ENCODE results near the gene RAB17.
"Not testable (repeated sequence)": the region's sequence is repeated elsewhere in the genome, so short reads cannot be mapped to it uniquely, and the experiment has no call there.

Gene RAB17

GRCh38 chr2:237601453-237602116 lies 11.1 kb upstream of the RAB17 start:
- TF ChIP-seq JUND (IDR thresholded peaks at IDR 0.05; ENCODE audit: low read depth): no peak
- in situ Hi-C loops (cut with HindIII; ENCODE audit: low pct_unique_long_range_greater_than_20kb, low sequenced_read_pairs): no loop called here
- no peak for DNase-seq (ENCODE audit: low read depth in 1 of 2, low spot score in 1 of 2)

GRCh38 chr2:237600205-237600846 lies 9.8 kb upstream of the RAB17 start:
- in situ Hi-C loops (cut with HindIII; ENCODE audit: low pct_unique_long_range_greater_than_20kb, low sequenced_read_pairs): no loop called here
- no peak for DNase-seq (ENCODE audit: low read depth in 1 of 2, low spot score in 1 of 2)
- no peak for TF ChIP-seq JUND (IDR thresholded peaks at IDR 0.05; ENCODE audit: low read depth)

GRCh38 chr2:237599465-237600110 lies 9.1 kb upstream of the RAB17 start:
- in situ Hi-C loops (cut with HindIII; ENCODE audit: low pct_unique_long_range_greater_than_20kb, low sequenced_read_pairs): no loop called here
- TF ChIP-seq JUND (IDR thresholded peaks at IDR 0.05; ENCODE audit: low read depth): no peak
- DNase-seq (ENCODE audit: low read depth in 1 of 2, low spot score in 1 of 2): no peak

GRCh38 chr2:237598468-237599208 lies 8.1 kb upstream of the RAB17 start:
- no peak for TF ChIP-seq JUND (IDR thresholded peaks at IDR 0.05; ENCODE audit: low read depth)
- in situ Hi-C loops (cut with HindIII; ENCODE audit: low pct_unique_long_range_greater_than_20kb, low sequenced_read_pairs): no loop called here
- DNase-seq (ENCODE audit: low read depth in 1 of 2, low spot score in 1 of 2): no peak

- in situ Hi-C loops (cut with HindIII; ENCODE audit: low pct_unique_long_range_greater_than_20kb, low sequenced_read_pairs): no loop called here
- no peak for TF ChIP-seq JUND (IDR thresholded peaks at IDR 0.05; ENCODE audit: low read depth)
- DNase-seq (ENCODE audit: low read depth in 1 of 2, low spot score in 1 of 2): no peak
These were observed 6.9 kb upstream of the RAB17 start for GRCh38 chr2:237597196-237598145.

- no peak for TF ChIP-seq JUND (IDR thresholded peaks at IDR 0.05; ENCODE audit: low read depth)
These were observed 6.1 kb upstream of the RAB17 start for GRCh38 chr2:237596520-237597195.

GRCh38 chr2:237595829-237596519 lies 5.4 kb upstream of the RAB17 start:
- in situ Hi-C loops (cut with HindIII; ENCODE audit: low pct_unique_long_range_greater_than_20kb, low sequenced_read_pairs): not testable (repeated sequence)

More at GRCh38 chr2:237596520-237597195, 6.1 kb upstream of the RAB17 start:
- no peak for DNase-seq (ENCODE audit: low read depth in 1 of 2, low spot score in 1 of 2)
- in situ Hi-C loops (cut with HindIII; ENCODE audit: low pct_unique_long_range_greater_than_20kb, low sequenced_read_pairs): no loop called here

GRCh38 chr2:237594514-237594871 lies 4.0 kb upstream of the RAB17 start:
- in situ Hi-C loops (cut with HindIII; ENCODE audit: low pct_unique_long_range_greater_than_20kb, low sequenced_read_pairs): no loop called here
- no peak for TF ChIP-seq JUND (IDR thresholded peaks at IDR 0.05; ENCODE audit: low read depth)
- peak in 1 of 2 experiments; percentile 44 for DNase-seq (ENCODE audit: low read depth in 1 of 2, low spot score in 1 of 2)

More at GRCh38 chr2:237595829-237596519, 5.4 kb upstream of the RAB17 start:
- not testable (repeated sequence) for DNase-seq (ENCODE audit: low read depth in 1 of 2, low spot score in 1 of 2)

- no peak for TF ChIP-seq JUND (IDR thresholded peaks at IDR 0.05; ENCODE audit: low read depth)
- DNase-seq (ENCODE audit: low read depth in 1 of 2, low spot score in 1 of 2): no peak
- in situ Hi-C loops (cut with HindIII; ENCODE audit: low pct_unique_long_range_greater_than_20kb, low sequenced_read_pairs): no loop called here
These were observed 3.2 kb upstream of the RAB17 start for GRCh38 chr2:237593596-237594320.

GRCh38 chr2:237593036-237593435 lies 2.5 kb upstream of the RAB17 start:
- in situ Hi-C loops (cut with HindIII; ENCODE audit: low pct_unique_long_range_greater_than_20kb, low sequenced_read_pairs): no loop called here
- no peak for TF ChIP-seq JUND (IDR thresholded peaks at IDR 0.05; ENCODE audit: low read depth)
- no peak for DNase-seq (ENCODE audit: low read depth in 1 of 2, low spot score in 1 of 2)
